BLaER1 (cell line): ENCODE data around the gene TPI1.

Experiments used
- H3K27ac ChIP-seq: shearing (Covaris generic); formaldehyde crosslinking; 2 replicates; pipeline ENCODE4 v1.8.1; 2022
- H3K27me3 ChIP-seq: shearing (Covaris generic); formaldehyde crosslinking; 2 replicates; pipeline ENCODE4 v1.8.1; 2022
- H3K36me3 ChIP-seq: shearing (Covaris generic); formaldehyde crosslinking; 2 replicates; pipeline ENCODE4 v1.8.1; 2022
- H3K4me1 ChIP-seq: shearing (Covaris generic); formaldehyde crosslinking; 2 replicates; pipeline ENCODE4 v1.8.1; 2022
- H3K4me2 ChIP-seq: shearing (Covaris generic); formaldehyde crosslinking; 2 replicates; pipeline ENCODE4 v1.8.1; 2022
- H3K4me3 ChIP-seq: shearing (Covaris generic); formaldehyde crosslinking; 2 replicates; pipeline ENCODE4 v1.8.1; 2022
- H3K9ac ChIP-seq: shearing (Covaris generic); formaldehyde crosslinking; 2 replicates; pipeline ENCODE4 v1.8.1; 2022
- H3K9me3 ChIP-seq: shearing (Covaris generic); formaldehyde crosslinking; 2 replicates; pipeline ENCODE4 v1.8.1; 2022
- H4K20me1 ChIP-seq: shearing (Covaris generic); formaldehyde crosslinking; 2 replicates; pipeline ENCODE4 v1.8.1; 2022
- Cebpa-rat ChIP-seq: shearing (Covaris generic); IDR thresholded peaks from 2 replicates; pipeline ENCODE4 v1.8.1; 2022

TPI1 gene

DNA sequence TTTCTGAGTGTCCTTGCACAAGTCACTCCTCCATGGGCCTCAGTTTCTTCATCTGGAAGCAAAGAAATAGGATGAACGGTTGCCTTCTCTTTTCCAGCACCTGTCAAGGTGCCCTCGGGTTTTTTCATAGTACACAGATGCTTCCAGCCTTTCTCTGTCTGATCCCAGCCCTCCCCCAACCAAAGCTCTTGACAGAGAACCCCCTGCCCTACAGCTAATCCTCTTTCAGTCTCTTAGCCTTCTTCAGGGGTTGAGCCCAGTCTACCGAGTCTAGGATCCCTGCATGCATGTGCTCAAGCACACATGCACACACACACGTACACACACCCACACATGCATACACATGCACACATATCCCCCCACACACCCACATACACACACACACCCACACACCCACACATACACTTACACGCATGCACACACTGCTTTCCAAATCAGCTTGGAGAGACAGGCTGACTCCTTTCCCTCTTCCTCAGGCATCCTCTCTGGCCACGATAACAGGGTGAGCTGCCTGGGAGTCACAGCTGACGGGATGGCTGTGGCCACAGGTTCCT, 20.9 kb upstream of the TPI1 start:
- Histone ChIP-seq H3K36me3 (peaks cover 55% of the 10 kb centered on the region), H3K9ac (0 out of 2 replicates have a peak overlapping the region, but pooled peaks have one; percentile 15), H3K27ac (no peak overlapping the region), H3K4me2 (no peak overlapping the region), H3K4me1 (peaks cover 25% of the 10 kb centered on the region), H3K4me3 (no peak overlapping the region), H4K20me1 (no peaks in the 10 kb centered on the region), H3K27me3 (no peaks in the 10 kb centered on the region), H3K9me3 (no peaks in the 10 kb centered on the region)
- no peak for TF ChIP-seq Cebpa-rat

DNA sequence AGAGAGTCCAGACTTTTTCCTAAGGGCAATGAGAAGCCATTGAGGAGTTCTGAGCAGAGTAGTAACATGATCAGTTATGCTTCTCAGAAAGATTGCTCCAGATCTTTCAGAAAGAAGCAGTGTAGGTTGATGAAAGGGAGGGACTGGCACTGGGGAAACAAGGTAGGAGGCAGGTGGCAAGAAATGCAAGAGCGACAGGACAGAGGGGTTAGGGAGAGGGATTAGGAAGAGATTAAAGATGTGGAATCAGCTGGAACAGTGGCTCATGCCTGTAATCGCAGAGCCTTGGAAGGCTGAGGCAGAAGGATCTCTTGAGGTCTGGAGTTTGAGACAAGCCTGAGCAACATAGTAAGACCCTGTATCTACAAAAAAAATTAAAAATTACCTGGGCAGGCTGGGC, 19.7 kb upstream of the TPI1 start:
- Histone ChIP-seq H3K4me3 (no peak overlapping the region), H3K4me2 (no peak overlapping the region), H3K27ac (no peak overlapping the region), H3K36me3 (peaks cover 55% of the 10 kb centered on the region), H3K27me3 (no peaks in the 10 kb centered on the region), H3K9ac (0 out of 2 replicates have a peak overlapping the region, but pooled peaks have one; percentile 11), H4K20me1 (no peaks in the 10 kb centered on the region), H3K9me3 (no peaks in the 10 kb centered on the region), H3K4me1 (peaks cover 25% of the 10 kb centered on the region)
- no peak for TF ChIP-seq Cebpa-rat

DNA sequence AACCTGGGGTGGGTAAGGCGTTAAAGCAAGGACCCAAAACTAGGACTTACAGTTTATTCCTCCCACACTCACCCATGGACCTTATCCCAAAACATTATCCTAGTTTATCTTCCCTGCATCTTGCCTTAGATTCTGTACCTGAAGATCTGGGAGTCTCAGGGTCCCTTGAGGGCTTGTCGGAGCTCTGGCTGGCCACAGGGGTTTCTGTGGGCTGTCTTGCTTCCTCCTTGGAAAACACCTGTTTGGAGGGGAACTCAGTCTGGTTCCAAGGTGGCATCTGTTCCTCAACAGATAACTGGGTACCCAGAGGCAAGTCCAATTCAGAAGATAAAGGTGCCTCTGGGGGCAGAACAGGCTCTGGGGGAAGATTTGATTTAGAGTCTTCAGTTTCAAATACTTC, 17.9 kb upstream of the TPI1 start:
- Histone ChIP-seq H3K36me3 (peaks cover 55% of the 10 kb centered on the region), H3K4me2 (peak overlapping the region; percentile 93), H3K27ac (no peak overlapping the region)

DNA sequence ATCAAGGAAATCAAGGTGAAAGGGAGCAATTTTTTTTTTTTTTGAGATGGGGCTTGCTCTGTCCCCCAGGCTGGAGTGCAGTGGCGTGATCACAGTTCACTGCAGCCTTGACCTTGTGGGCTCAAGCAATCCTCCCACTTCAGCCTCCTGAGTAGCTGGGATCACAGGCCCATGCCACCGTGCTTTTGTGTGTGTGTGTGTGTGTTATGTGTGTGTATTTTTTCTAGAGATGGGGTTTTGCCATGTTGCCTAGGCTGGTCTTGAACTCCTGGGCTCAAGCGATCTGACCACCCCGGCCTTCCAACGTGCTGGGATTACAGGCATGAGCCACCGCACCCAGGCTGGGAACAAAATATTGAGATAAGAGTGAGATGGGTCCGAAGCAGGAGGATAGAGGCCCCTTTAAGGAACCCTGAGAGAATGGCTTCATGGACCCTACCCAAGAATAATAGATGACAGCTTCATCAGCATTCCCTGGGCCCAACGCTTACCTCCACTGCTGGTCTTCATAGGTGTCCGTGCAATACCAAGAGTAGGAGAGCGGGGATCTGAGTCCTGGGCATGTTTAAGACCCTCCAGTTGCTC, 17.3 kb upstream of the TPI1 start:
- 0 out of 2 replicates have a peak, but pooled peaks cover 16% of the 10 kb centered on the region for H4K20me1 ChIP-seq
- peaks cover 41% of the 10 kb centered on the region for H3K4me1 ChIP-seq
- no peak for TF ChIP-seq Cebpa-rat
- peaks cover 55% of the 10 kb centered on the region for H3K36me3 ChIP-seq
- H3K9ac ChIP-seq: peak overlapping the region; percentile 83
- no peaks in the 10 kb centered on the region for H3K27me3 ChIP-seq
- H3K4me3 ChIP-seq: peak overlapping the region; percentile 72
- peak overlapping the region; percentile 79; the same call in 1 of the 2 replicates for H3K27ac ChIP-seq
- peak overlapping the region; percentile 93 for H3K4me2 ChIP-seq
- no peaks in the 10 kb centered on the region for H3K9me3 ChIP-seq

More for the DNA sequence above, 17.9 kb upstream of the TPI1 start:
- H3K9ac ChIP-seq: peak overlapping the region; percentile 83
- H3K4me3 ChIP-seq: peak overlapping the region; percentile 72
- no peak for TF ChIP-seq Cebpa-rat
- H3K9me3 ChIP-seq: no peaks in the 10 kb centered on the region
- H3K4me1 ChIP-seq: peaks cover 41% of the 10 kb centered on the region
- H3K27me3 ChIP-seq: no peaks in the 10 kb centered on the region
- 0 out of 2 replicates have a peak, but pooled peaks cover 14% of the 10 kb centered on the region for H4K20me1 ChIP-seq

DNA sequence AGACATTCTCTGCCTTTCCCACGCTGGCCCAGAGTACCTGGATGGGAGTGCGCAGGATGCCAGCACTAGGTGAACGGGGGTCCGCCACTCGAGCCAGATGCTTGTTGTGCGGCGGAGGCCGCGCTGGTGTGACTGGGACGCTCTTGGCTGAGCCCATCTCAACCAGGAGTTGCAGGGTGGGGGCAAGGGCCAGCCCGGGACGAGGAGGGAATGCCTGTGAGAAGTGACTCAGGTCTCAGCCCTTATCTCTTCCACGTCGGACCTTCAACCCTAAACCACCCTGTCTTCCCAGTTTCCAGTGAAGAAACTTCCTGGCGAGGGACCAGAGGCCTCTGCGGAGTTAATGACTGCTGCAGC, 16.6 kb upstream of the TPI1 start:
- Histone ChIP-seq H3K27me3 (no peaks in the 10 kb centered on the region), H3K27ac (peak overlapping the region; percentile 79), H3K36me3 (peaks cover 55% of the 10 kb centered on the region), H3K9me3 (no peaks in the 10 kb centered on the region), H3K4me3 (peak overlapping the region; percentile 72), H3K4me2 (peak overlapping the region; percentile 93), H3K4me1 (peaks cover 41% of the 10 kb centered on the region), H4K20me1 (0 out of 2 replicates have a peak, but pooled peaks cover 16% of the 10 kb centered on the region), H3K9ac (peak overlapping the region; percentile 83)
- no peak for TF ChIP-seq Cebpa-rat

DNA sequence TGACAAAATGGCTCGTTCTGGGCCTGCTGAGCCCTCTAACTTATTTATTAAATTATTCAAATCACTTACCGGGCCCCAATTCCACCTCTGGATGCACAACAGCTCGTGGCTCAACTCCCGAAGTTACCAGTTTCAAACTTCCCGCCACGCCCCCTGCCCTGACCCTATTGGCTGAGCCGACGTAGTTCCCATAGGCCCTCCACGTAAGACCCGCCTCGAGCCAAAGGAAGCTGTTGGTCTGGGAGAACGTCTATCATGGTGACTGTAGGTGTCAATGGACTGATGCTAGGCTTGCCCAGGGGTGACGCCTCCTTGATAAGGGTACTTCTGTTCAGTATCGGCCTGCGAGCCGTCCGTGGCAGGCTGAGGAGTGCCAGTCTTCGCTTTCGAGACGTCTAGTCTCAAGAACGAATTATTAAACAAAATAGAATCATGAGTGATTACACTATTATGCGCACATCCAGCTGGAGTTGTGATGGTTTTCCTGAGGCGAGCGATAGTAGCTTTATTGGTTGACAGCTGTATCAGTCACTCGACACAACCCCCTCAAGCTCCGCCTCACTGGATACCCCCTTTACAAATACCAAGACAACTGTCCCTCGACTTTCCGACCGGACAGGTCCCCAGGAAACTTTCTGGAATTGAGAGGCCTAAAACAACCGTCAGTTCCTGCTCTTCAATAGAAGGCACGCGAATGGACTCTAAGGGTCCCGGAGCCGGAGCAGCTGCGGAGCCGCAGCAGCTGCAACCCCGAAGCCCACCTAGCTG, 16.0 kb upstream of the TPI1 start, which contains the start of gene CDCA3:
Gene CDCA3, minus strand, starts transcription at position 134 of the 768 bp plus-strand sequence. CDS start 334 bp downstream, outside the sequence.
- H3K36me3 ChIP-seq: peaks cover 55% of the 10 kb centered on the region
- peak within 1 kb of the TSS; percentile 72 for H3K4me3 ChIP-seq
- TF ChIP-seq Cebpa-rat: no peak
- 0 out of 2 replicates have a peak, but pooled peaks cover 16% of the 10 kb centered on the region for H4K20me1 ChIP-seq
- peaks cover 41% of the 10 kb centered on the region for H3K4me1 ChIP-seq
- H3K27ac ChIP-seq: peak within 1 kb of the TSS; percentile 85
- H3K4me2 ChIP-seq: peak within 1 kb of the TSS; percentile 93
- peak within 1 kb of the TSS; percentile 83 for H3K9ac ChIP-seq
- H3K9me3 ChIP-seq: no peaks in the 10 kb centered on the region
- H3K27me3 ChIP-seq: no peaks in the 10 kb centered on the region

DNA sequence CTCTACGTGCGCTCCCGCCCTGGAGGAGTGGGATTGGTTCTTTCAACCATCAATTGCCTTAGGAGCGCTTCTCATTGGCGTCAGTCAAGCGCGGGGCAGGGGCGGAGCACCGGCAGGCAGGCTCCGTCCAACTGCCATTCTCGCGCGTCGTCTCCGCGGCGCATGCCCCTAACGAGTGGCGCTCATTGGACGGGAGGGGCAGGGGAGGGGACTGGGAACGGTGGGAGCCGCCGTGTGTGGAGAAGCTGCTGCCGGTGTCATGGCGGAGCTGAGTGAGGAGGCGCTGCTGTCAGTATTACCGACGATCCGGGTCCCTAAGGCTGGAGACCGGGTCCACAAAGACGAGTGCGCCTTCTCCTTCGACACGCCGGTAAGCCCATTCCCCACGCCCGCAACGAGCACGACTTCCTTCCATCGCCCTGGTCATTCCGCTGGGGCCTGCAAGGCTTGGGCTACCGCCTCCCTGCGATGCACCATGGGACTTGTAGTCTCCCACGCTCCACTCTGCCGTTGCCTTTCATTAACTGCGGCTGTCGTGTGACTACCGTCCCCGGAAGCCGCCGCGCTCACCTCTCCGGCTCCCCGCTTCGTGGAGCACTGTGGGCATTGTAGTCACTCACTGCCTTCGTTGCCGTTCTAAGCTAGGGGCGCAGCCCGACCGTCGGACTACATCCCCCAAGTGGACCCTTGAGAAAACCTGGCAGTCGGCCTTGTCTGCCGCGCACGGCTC, 15.2 kb upstream of the TPI1 start, which contains the start of gene USP5:
Gene USP5, plus strand, starts transcription at position 230 of the 730 bp plus-strand sequence. Its CDS starts 30 bp downstream, at position 260.
- Histone ChIP-seq H3K27ac (peak within 1 kb of the TSS; percentile 85), H3K4me1 (peaks cover 41% of the 10 kb centered on the region), H3K9ac (peak within 1 kb of the TSS; percentile 83), H4K20me1 (0 out of 2 replicates have a peak, but pooled peaks cover 16% of the 10 kb centered on the region), H3K27me3 (no peaks in the 10 kb centered on the region), H3K36me3 (peaks cover 55% of the 10 kb centered on the region), H3K4me2 (peak within 1 kb of the TSS; percentile 94), H3K9me3 (no peaks in the 10 kb centered on the region), H3K4me3 (peak within 1 kb of the TSS; percentile 72)
- no peak for TF ChIP-seq Cebpa-rat

DNA sequence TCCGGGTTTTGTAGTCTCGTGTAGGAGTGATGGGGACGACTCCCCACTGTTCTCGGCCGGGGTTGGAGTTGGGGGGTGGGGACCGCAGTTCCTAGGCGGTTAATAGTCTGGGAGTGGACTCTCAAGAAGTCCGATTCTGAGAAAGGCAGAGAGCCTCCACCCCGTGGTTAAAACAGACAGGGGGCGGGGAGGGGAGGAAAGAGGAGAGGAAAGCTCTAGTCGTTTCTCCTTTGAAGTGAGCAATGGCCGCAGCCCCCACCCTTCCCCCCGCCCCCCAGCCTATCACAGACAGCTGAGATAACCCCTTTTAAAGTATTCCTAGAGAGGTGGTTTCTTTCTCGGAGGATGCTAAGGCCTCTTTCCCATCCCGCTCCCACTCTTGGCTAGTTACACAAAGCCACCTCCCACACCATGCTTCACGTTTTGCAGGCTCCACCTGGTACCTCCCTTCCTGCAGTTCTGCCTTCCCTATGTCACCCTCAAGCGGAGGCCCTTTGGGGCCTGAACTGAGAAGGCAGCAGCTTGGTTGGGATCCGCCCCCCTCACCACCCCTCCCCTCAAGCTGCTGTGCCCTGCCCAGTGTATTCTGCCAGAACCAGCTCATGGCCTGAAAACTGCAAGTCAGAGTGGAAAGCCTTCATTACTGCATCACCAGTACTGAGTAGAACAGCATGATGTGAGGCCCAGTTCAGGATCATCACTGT, 14.5 kb upstream of the TPI1 start:
- Histone ChIP-seq H3K4me2 (peak overlapping the region; percentile 94), H3K36me3 (peaks cover 55% of the 10 kb centered on the region), H3K27ac (peak overlapping the region; percentile 48), H3K4me3 (peak overlapping the region; percentile 72), H3K27me3 (no peaks in the 10 kb centered on the region), H3K9ac (peak overlapping the region; percentile 77), H3K4me1 (peaks cover 41% of the 10 kb centered on the region), H3K9me3 (no peaks in the 10 kb centered on the region), H4K20me1 (0 out of 2 replicates have a peak, but pooled peaks cover 16% of the 10 kb centered on the region)
- TF ChIP-seq Cebpa-rat: no peak
